ENCODE results near the gene EXOG.

GRCh38 chr3:38564631-38565338, 68.6 kb downstream of the EXOG start:
- no peak for TF ChIP-seq POLR2A (IDR thresholded peaks at IDR 0.05; ENCODE audit: low read length)
- no peak for TF ChIP-seq GATA1 (IDR thresholded peaks at IDR 0.05; ENCODE audit: low read depth, low read length)

Measured in erythroblast (primary cell).